Ovary (tissue), 3 donors: ENCODE results near the gene OSTM1.

Experiments
- CTCF ChIP-seq, 3 donors: fragments of 450-650 bp in 2 of 3; fragments of 200-600 bp in 1 of 3; IDR thresholded peaks; one replicate each; pipeline versions ENCODE4 v1.5.1 to v1.8.0; 2016 to 2022; ENCODE audit warnings: antibody characterized with exemption in 3 of 3, mild to moderate bottlenecking in 1 of 3
- EP300 ChIP-seq: sonication (generic); formaldehyde crosslinking; IDR thresholded peaks from one replicate; pipeline ENCODE4 v1.6.1; 2017; ENCODE audit warnings: antibody characterized with exemption
- POLR2A ChIP-seq: fragments of 450-650 bp; IDR thresholded peaks from one replicate; pipeline ENCODE4 v1.6.1; 2017; ENCODE audit warnings: antibody characterized with exemption, mild to moderate bottlenecking, moderate library complexity
- donor health status: DM: no; HTN: no; CAD: no.

- TF ChIP-seq CTCF (IDR thresholded peaks at IDR 0.05) (no peak), POLR2A (no peak), EP300 (no peak)
Observed at GRCh38 chr6:108091288-108091687, 16.7 kb upstream of the OSTM1 start.
